ENCODE data around the gene IL1RAPL2.
"Not testable (repeated sequence)": the region's sequence is repeated elsewhere in the genome, so short reads cannot be mapped to it uniquely, and the experiment has no call there.

DNA sequence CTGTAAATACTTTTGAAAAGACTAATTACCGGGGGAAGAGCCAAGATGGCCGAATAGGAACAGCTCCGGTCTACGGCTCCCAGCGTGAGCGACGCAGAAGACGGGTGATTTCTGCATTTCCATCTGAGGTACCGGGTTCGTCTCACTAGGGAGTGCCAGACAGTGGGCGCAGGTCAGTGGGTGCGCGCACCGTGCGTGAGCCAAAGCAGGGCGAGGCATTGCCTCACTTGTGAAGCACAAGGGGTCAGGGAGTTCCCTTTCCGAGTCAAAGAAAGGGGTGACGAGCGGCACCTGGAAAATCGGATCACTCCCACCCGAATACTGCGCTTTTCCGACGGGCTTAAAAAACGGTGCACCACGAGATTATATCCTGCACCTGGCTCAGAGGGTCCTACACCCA is 1230.9 kb downstream of the IL1RAPL2 start:
- TF ChIP-seq CTCF (IDR thresholded peaks at IDR 0.05); EZH2 (IDR thresholded peaks at IDR 0.05; ENCODE audit: borderline replicate concordance, insufficient read depth, low read depth, low read length, poor library complexity, severe bottlenecking): not testable (repeated sequence)

Measured in B cell (primary cell).